HepG2 (cell line): ENCODE data around the gene USP34. TPM values are rescaled to one million over a fixed set of nuclear protein-coding genes. Genes with fewer than 3 reads are reported as not detected.
A peak's percentile ranks its signal among the peaks of the same experiment; 100 is the strongest.

ENCODE experiments used
- CEBPG ChIP-seq: IDR thresholded peaks from 2 replicates; pipeline ENCODE4 v1.6.1; 2016
- EHMT2 ChIP-seq: fragments of 200-600 bp; sonication (generic); IDR thresholded peaks from 2 replicates; pipeline ENCODE4 v1.7.0; 2017; ENCODE audit warnings: antibody characterized with exemption, low read depth, low read length, borderline replicate concordance
- FOXA3 ChIP-seq: IDR thresholded peaks from 2 replicates; pipeline ENCODE4 v1.6.1; 2016; ENCODE audit warnings: missing genetic modification reagents, missing compliant biosample characterization
- GPN1 ChIP-seq: sonication (generic); formaldehyde crosslinking; IDR thresholded peaks from 2 replicates; pipeline ENCODE4 v1.5.1; 2020; ENCODE audit warnings: missing genetic modification reagents, borderline replicate concordance
- MBNL3 ChIP-seq: fragments of 250-450 bp; sonication (Bioruptor Pico); conservative IDR thresholded peaks from 2 replicates; pipeline ENCODE4 v1.8.0; 2022; ENCODE audit warnings: mild to moderate bottlenecking, inconsistent platforms
- NONO ChIP-seq, 2 experiments: fragments of 450-650 bp in 1 of 2; sonication (generic) in 1 of 2; formaldehyde crosslinking in 1 of 2; IDR thresholded peaks in 1 of 2; conservative IDR thresholded peaks in 1 of 2; 2 replicates each; pipeline versions ENCODE4 v1.6.1 to v1.8.0; 2017 to 2022; ENCODE audit warnings: mild to moderate bottlenecking in 1 of 2, missing genetic modification reagents in 1 of 2, moderate library complexity in 1 of 2
- SKI ChIP-seq: fragments of 450-650 bp; IDR thresholded peaks from one replicate; pipeline ENCODE4 v1.6.1; 2018; ENCODE audit warnings: mild to moderate bottlenecking; ENCODE audit not compliant: partially characterized antibody
- TBX3 ChIP-seq: fragments of 450-650 bp; IDR thresholded peaks from 2 replicates; pipeline ENCODE4 v1.6.1; 2017; ENCODE audit warnings: antibody characterized with exemption, mild to moderate bottlenecking, inconsistent platforms, borderline replicate concordance
- ZBTB1 ChIP-seq: sonication (generic); formaldehyde crosslinking; IDR thresholded peaks from 2 replicates; pipeline ENCODE4 v1.4.0; 2020; ENCODE audit warnings: missing genetic modification reagents, borderline replicate concordance
- ZBTB2 ChIP-seq: sonication (generic); formaldehyde crosslinking; IDR thresholded peaks from 2 replicates; pipeline ENCODE4 v1.8.0; 2022; ENCODE audit warnings: low read depth, missing genetic modification reagents
- ZFP91 ChIP-seq: sonication (generic); formaldehyde crosslinking; IDR thresholded peaks from 2 replicates; pipeline ENCODE4 v1.9.0; 2022; ENCODE audit warnings: missing genetic modification reagents, mild to moderate bottlenecking, borderline replicate concordance
- ZNF570 ChIP-seq: sonication (generic); formaldehyde crosslinking; IDR thresholded peaks from 2 replicates; pipeline ENCODE4 v1.4.0; 2020; ENCODE audit warnings: mild to moderate bottlenecking, missing genetic modification reagents, borderline replicate concordance
- ZNF839 ChIP-seq: sonication (generic); formaldehyde crosslinking; IDR thresholded peaks from 2 replicates; pipeline ENCODE4 v1.4.0; 2020; ENCODE audit warnings: missing genetic modification reagents, mild to moderate bottlenecking, borderline replicate concordance
- ZNF878 ChIP-seq: sonication (generic); formaldehyde crosslinking; IDR thresholded peaks from 2 replicates; pipeline ENCODE4 v1.8.1; 2023; ENCODE audit warnings: mild to moderate bottlenecking, missing genetic modification reagents, moderate library complexity
- polyA plus RNA-seq, 8 experiments: library from polyadenylated mRNA; depleted of rRNA in 3 of 8; stranded (reverse) in 7 of 8; unstranded in 1 of 8; fragments of >200 nt; fragmentation: Illumina TruSeq in 4 of 8; extraction: Trizol in 4 of 8; gene quantifications; 2 replicates each; pipeline versions ENCODE4 v1.2.1 to v1.2.3, GENCODE V29; 2011 to 2016; ENCODE audit warnings: low read depth in 4 of 8, missing spikeins in 1 of 8, mixed read lengths in 1 of 8; ENCODE audit not compliant: insufficient read depth in 1 of 8
- total RNA-seq, 5 experiments: library from RNA; depleted of rRNA; stranded (reverse); fragments of >200 nt; fragmentation: Illumina TruSeq; extraction: Trizol; gene quantifications; 2 replicates each; pipeline ENCODE4 v1.2.3, GENCODE V29; 2016; ENCODE audit warnings: low read depth in 1 of 5
- TF ChIP-seq, protein P1 (sequence below): sonication (generic); formaldehyde crosslinking; IDR thresholded peaks from 2 replicates; pipeline ENCODE4 v1.4.0; 2020; ENCODE audit warnings: mild to moderate bottlenecking, missing genetic modification reagents
- TF ChIP-seq, protein P2 (sequence below), 2 experiments: fragments of 450-650 bp in 1 of 2; sonication (generic) in 1 of 2; formaldehyde crosslinking in 1 of 2; IDR thresholded peaks; 2 replicates each; pipeline versions ENCODE4 v1.6.1 to v1.8.0; 2016 to 2022; ENCODE audit warnings: antibody characterized with exemption in 1 of 2, mild to moderate bottlenecking in 1 of 2, missing genetic modification reagents in 1 of 2
- TF ChIP-seq, protein P3 (sequence below): sonication (generic); formaldehyde crosslinking; IDR thresholded peaks from 2 replicates; pipeline ENCODE4 v1.4.0; 2020; ENCODE audit warnings: missing genetic modification reagents

USP34 gene
- total and polyA plus RNA-seq, 2 of the 13 experiments (the other 11 are each of a cell fraction or from before 2014, with no cell fraction given), result 99.2 to 100 TPM

DNA sequence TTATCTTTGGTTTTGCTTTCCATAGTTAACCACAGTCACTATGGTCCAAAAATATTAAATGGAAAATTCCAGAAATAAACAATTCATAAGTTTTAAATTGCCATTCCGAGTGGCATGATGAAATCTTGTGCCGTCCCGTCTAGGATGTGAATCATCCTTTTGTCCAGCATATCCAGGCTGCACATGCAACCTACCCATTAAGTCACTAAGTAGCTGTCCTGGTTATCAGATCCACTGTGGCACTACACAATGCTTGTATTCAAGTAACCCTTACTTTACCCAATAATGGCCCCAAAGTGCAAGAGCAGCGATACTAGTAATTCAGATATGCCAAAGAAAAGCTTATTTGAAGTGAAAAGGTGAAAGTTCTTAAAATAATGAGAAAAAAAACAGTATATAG, 10.7 kb downstream of the USP34 start (continued):
- no peak for TF ChIP-seq ZFP91
- TF ChIP-seq NONO (IDR thresholded peaks at IDR 0.05), result no peak
- TF ChIP-seq NONO (CRISPR knock-in tag; conservative IDR thresholded peaks at IDR 0.05), result no peak
- TF ChIP-seq, protein P1, sequence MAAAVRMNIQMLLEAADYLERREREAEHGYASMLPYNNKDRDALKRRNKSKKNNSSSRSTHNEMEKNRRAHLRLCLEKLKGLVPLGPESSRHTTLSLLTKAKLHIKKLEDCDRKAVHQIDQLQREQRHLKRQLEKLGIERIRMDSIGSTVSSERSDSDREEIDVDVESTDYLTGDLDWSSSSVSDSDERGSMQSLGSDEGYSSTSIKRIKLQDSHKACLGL (CRISPR knock-in tag), result no peak
- TF ChIP-seq, protein P2, sequence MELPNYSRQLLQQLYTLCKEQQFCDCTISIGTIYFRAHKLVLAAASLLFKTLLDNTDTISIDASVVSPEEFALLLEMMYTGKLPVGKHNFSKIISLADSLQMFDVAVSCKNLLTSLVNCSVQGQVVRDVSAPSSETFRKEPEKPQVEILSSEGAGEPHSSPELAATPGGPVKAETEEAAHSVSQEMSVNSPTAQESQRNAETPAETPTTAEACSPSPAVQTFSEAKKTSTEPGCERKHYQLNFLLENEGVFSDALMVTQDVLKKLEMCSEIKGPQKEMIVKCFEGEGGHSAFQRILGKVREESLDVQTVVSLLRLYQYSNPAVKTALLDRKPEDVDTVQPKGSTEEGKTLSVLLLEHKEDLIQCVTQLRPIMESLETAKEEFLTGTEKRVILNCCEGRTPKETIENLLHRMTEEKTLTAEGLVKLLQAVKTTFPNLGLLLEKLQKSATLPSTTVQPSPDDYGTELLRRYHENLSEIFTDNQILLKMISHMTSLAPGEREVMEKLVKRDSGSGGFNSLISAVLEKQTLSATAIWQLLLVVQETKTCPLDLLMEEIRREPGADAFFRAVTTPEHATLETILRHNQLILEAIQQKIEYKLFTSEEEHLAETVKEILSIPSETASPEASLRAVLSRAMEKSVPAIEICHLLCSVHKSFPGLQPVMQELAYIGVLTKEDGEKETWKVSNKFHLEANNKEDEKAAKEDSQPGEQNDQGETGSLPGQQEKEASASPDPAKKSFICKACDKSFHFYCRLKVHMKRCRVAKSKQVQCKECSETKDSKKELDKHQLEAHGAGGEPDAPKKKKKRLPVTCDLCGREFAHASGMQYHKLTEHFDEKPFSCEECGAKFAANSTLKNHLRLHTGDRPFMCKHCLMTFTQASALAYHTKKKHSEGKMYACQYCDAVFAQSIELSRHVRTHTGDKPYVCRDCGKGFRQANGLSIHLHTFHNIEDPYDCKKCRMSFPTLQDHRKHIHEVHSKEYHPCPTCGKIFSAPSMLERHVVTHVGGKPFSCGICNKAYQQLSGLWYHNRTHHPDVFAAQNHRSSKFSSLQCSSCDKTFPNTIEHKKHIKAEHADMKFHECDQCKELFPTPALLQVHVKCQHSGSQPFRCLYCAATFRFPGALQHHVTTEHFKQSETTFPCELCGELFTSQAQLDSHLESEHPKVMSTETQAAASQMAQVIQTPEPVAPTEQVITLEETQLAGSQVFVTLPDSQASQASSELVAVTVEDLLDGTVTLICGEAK (IDR thresholded peaks at IDR 0.05), result no peak
- TF ChIP-seq, protein P2 (CRISPR knock-in tag; IDR thresholded peaks at IDR 0.05), result no peak
- TF ChIP-seq ZNF839, result no peak
- no peak for TF ChIP-seq EHMT2
- TF ChIP-seq SKI, result no peak
- TF ChIP-seq ZBTB1 (CRISPR knock-in tag), result no peak
- peak; percentile 55 for TF ChIP-seq FOXA3 (CRISPR knock-in tag)
- TF ChIP-seq ZNF570 (CRISPR knock-in tag), result no peak
- no peak for TF ChIP-seq ZNF878 (CRISPR knock-in tag)
- TF ChIP-seq ZBTB2 (CRISPR knock-in tag), result no peak
- TF ChIP-seq GPN1 (CRISPR knock-in tag), result no peak
- peak; percentile 84 for TF ChIP-seq CEBPG (CRISPR knock-in tag)
- no peak for TF ChIP-seq MBNL3 (CRISPR knock-in tag)
- no peak for TF ChIP-seq TBX3
- TF ChIP-seq, protein P3, sequence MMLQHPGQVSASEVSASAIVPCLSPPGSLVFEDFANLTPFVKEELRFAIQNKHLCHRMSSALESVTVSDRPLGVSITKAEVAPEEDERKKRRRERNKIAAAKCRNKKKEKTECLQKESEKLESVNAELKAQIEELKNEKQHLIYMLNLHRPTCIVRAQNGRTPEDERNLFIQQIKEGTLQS, result peak; percentile 63
